ENCODE data around the gene PACSIN2. TPM values are rescaled to one million over a fixed set of nuclear protein-coding genes. Genes with fewer than 3 reads are reported as not detected.

Gene PACSIN2
- polyA plus RNA-seq, 2 of the 4 experiments (the other 2 are of a cell fraction), result 60.3 to 94.0 TPM

DNA sequence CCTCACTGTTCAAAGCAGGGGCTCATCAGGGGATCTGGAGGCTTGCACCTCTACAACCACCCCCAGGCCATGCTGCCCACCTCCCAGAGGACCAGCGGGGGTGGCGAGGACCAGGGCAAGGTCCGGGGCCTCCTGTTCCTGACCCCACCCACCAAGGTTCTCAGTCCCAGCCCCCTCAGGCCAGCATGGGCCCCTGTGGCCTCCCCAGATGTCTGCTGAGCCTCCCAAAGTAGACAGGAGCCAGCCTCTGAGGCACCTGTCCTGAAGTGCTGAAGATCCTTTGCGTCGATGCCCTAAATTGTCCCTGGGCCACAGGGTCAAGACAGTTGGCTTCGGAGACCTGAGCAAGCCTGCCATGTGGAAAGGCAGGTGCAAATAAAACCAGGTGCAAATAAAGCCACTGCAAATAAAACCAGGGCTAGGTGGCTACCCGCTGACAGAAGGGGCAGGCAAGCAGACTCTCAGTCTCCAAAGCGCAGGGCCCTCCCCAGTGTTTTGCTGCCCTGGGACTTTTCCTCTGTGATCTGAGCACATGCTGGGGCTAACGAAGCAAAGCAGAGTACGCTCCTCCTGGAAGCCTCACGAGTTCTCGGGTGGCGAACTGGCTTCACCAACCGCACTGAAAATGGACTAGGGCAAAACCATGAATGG is 135.5 kb downstream of the PACSIN2 start (continued):
- no peak for TF ChIP-seq RARB (CRISPR knock-in tag; IDR thresholded peaks at IDR 0.05)

DNA sequence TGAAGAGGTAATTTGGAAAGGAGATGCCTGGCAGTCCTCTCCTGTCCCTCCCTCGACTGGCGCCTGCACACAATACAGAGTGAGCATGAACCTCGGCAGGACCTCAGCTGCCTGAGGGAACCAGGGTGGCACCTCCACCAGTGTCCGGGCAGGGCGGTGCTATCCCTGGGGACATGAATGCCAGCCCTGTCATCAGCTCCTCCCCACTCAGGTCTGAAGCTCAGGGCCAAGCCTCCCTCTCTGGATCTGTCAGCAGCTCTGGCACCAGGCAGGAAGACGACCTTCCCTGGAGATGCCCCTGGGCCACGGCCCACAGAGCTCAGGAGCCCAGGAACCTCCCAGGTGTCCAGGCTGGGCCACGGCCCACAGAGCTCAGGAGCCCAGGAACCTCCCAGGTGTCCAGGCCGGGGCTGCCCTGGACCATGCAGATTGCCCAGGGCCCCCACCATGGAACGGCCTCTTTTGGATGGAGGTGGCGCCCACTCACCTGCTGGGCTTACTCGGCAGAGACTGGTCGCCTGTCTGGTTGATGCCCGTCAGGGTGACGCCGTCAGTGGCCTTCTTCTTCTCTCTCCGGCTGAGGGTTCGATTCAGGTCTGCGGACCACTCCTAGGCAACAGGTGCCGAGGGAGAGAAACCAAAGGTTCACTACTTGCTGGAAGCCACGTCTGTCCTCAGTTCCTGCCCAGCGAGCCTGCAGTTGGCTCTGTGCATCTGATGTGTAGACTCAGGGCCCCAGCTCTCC is 136.2 kb downstream of the PACSIN2 start:
- ATAC-seq (no peak), DNase-seq (ENCODE audit: low read depth in 1 of 2, low spot score in 1 of 2) (no peak), FAIRE-seq (no peak)
- H3K4me3 ChIP-seq, result no peak overlapping the region
- 92% methylated on average over 15 of the region's 22 CpGs for WGBS (ENCODE audit: missing lambda C conversion rate)
- no peak overlapping the region for H3K4me2 ChIP-seq
- H3K9me3 ChIP-seq, result no peaks in the 10 kb centered on the region
- no peak overlapping the region for H3K27ac ChIP-seq
- POLR2A ChIA-PET, result no interaction called here
- TF ChIP-seq KDM5A (IDR thresholded peaks at IDR 0.05) (no peak), EHF (CRISPR knock-in tag; IDR thresholded peaks at IDR 0.05) (no peak), JUNB (IDR thresholded peaks at IDR 0.05) (no peak), NR3C1 (IDR thresholded peaks at IDR 0.05) (no peak), NFE2L2 (conservative IDR thresholded peaks at IDR 0.05; ENCODE audit: low read length) (no peak), EP300 (IDR thresholded peaks at IDR 0.05) (no peak)
- TF ChIP-seq, protein P1, sequence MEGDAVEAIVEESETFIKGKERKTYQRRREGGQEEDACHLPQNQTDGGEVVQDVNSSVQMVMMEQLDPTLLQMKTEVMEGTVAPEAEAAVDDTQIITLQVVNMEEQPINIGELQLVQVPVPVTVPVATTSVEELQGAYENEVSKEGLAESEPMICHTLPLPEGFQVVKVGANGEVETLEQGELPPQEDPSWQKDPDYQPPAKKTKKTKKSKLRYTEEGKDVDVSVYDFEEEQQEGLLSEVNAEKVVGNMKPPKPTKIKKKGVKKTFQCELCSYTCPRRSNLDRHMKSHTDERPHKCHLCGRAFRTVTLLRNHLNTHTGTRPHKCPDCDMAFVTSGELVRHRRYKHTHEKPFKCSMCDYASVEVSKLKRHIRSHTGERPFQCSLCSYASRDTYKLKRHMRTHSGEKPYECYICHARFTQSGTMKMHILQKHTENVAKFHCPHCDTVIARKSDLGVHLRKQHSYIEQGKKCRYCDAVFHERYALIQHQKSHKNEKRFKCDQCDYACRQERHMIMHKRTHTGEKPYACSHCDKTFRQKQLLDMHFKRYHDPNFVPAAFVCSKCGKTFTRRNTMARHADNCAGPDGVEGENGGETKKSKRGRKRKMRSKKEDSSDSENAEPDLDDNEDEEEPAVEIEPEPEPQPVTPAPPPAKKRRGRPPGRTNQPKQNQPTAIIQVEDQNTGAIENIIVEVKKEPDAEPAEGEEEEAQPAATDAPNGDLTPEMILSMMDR (IDR thresholded peaks at IDR 0.05), result no peak
- CTCF ChIA-PET, result no interaction called here
- H3K4me1 ChIP-seq, result no peaks in the 10 kb centered on the region

DNA sequence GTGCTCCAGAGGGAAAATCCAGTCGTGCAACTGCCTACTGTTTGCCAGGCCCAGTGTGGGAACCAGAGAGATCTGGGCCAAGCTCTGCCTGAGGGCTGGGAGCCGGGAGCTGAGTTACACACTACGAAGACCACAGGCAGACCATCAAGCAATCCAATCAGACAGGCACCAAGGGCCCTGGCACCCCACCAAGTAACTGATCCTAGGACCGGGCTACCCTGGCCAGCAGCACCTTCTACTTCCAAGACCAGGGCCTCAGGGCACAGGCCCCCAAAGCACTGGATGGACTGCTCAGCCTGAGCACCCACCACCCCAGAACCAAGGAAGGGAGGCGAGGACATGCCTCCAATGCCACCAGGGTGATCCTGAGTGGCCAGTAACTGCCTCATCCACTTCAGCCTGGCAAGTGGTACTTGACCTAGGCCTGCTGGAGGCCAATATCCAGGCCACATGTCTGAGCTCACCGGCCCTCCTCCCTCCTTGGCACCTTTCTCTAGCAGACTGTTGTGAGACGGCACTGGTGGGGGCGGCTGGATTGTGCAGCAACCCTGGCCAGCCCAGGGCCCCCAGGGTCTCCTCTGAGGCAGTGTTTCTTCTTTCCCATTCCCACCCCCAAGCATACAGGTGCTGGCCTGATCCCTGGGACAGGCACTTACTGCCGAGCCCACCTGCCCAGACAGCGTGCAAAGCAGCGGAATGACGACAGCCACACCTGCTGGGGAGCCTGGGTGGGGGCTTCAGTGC is 137.2 kb downstream of the PACSIN2 start:
- no peak for TF ChIP-seq FOXS1 (CRISPR knock-in tag; IDR thresholded peaks at IDR 0.05)
- no peak for TF ChIP-seq POLR2AphosphoS2 (conservative IDR thresholded peaks at IDR 0.05; ENCODE audit: low read length)
- TF ChIP-seq ZFP36 (IDR thresholded peaks at IDR 0.05; ENCODE audit: borderline replicate concordance, partially characterized antibody), result no peak
- TF ChIP-seq, protein P2, sequence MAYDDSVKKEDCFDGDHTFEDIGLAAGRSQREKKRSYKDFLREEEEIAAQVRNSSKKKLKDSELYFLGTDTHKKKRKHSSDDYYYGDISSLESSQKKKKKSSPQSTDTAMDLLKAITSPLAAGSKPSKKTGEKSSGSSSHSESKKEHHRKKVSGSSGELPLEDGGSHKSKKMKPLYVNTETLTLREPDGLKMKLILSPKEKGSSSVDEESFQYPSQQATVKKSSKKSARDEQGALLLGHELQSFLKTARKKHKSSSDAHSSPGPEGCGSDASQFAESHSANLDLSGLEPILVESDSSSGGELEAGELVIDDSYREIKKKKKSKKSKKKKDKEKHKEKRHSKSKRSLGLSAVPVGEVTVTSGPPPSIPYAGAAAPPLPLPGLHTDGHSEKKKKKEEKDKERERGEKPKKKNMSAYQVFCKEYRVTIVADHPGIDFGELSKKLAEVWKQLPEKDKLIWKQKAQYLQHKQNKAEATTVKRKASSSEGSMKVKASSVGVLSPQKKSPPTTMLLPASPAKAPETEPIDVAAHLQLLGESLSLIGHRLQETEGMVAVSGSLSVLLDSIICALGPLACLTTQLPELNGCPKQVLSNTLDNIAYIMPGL (CRISPR knock-in tag; IDR thresholded peaks at IDR 0.05; ENCODE audit: borderline replicate concordance), result no peak
- no peak for TF ChIP-seq MAFK (IDR thresholded peaks at IDR 0.05; ENCODE audit: partially characterized antibody)
- no peak for TF ChIP-seq MYC (IDR thresholded peaks at IDR 0.05; ENCODE audit: borderline replicate concordance, low read length)
- TF ChIP-seq, protein P3, sequence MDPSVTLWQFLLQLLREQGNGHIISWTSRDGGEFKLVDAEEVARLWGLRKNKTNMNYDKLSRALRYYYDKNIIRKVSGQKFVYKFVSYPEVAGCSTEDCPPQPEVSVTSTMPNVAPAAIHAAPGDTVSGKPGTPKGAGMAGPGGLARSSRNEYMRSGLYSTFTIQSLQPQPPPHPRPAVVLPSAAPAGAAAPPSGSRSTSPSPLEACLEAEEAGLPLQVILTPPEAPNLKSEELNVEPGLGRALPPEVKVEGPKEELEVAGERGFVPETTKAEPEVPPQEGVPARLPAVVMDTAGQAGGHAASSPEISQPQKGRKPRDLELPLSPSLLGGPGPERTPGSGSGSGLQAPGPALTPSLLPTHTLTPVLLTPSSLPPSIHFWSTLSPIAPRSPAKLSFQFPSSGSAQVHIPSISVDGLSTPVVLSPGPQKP (IDR thresholded peaks at IDR 0.05; ENCODE audit: low read depth, low read length), result no peak
- TF ChIP-seq, protein P4, sequence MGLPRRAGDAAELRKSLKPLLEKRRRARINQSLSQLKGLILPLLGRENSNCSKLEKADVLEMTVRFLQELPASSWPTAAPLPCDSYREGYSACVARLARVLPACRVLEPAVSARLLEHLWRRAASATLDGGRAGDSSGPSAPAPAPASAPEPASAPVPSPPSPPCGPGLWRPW (IDR thresholded peaks at IDR 0.05), result no peak
- POLR2A ChIA-PET, result no interaction called here
- CTCF ChIA-PET, result interaction anchor here (0.7 to 1.7 kb wide), 2 partner anchors 10 to 112 kb away, joined by 3 to 9 read pairs; no protein-coding TSS in a partner anchor
- FAIRE-seq, result no peak
- Histone ChIP-seq H3K9me3 (no peaks in the 10 kb centered on the region), H3K4me1 (no peaks in the 10 kb centered on the region), H3K27ac (no peak overlapping the region), H3K4me3 (no peak overlapping the region), H3K4me2 (no peak overlapping the region)
- no peak for ATAC-seq
- DNase-seq (ENCODE audit: low read depth in 1 of 2, low spot score in 1 of 2), result no peak
- 80% methylated on average over 6 of the region's 12 CpGs for WGBS (ENCODE audit: missing lambda C conversion rate)

Data from A549 (cell line).